Calu3 (cell line): Measurements from ENCODE around the gene ERN1. TPM values are rescaled to one million over a fixed set of nuclear protein-coding genes. Genes with fewer than 3 reads are reported as not detected.
A peak's percentile ranks its signal among the peaks of the same experiment; 100 is the strongest.

Experiments
- BruUV-seq: library from RNA; stranded (reverse); fragments of 400-500 nt; replicated peaks from 2 replicates; lab custom pipeline; 2021; lab: Mats Ljungman, UMichigan
- CTCF ChIA-PET: fragments of 300-600 bp; sonication (Branson Sonifier 250); formaldehyde crosslinking; loops from one replicate; lab custom pipeline; 2022; ENCODE audit warnings: antibody characterized with exemption; lab: Charles Lee
- DNase-seq: peaks from one replicate; pipeline ENCODE4 v3.0.0; 2022
- H3K27ac Mint-ChIP-seq: one replicate; pipeline ENCODE4 v1.8.0; 2022; ENCODE audit warnings: mixed read lengths; ENCODE audit not compliant: unreplicated experiment
- H3K27me3 Mint-ChIP-seq: one replicate; pipeline ENCODE4 v1.8.0; 2022; ENCODE audit warnings: mixed read lengths; ENCODE audit not compliant: unreplicated experiment
- H3K36me3 Mint-ChIP-seq: one replicate; pipeline ENCODE4 v1.8.0; 2022; ENCODE audit warnings: mild to moderate bottlenecking, moderate library complexity, mixed read lengths; ENCODE audit not compliant: insufficient read depth, unreplicated experiment
- H3K4me1 Mint-ChIP-seq: one replicate; pipeline ENCODE4 v1.8.0; 2022; ENCODE audit warnings: mild to moderate bottlenecking, low read depth, mixed read lengths; ENCODE audit not compliant: unreplicated experiment
- H3K4me3 Mint-ChIP-seq: one replicate; pipeline ENCODE4 v1.8.0; 2022; ENCODE audit warnings: mild to moderate bottlenecking, low read depth, moderate library complexity, mixed read lengths; ENCODE audit not compliant: unreplicated experiment
- H3K9me3 Mint-ChIP-seq: one replicate; pipeline ENCODE4 v1.8.0; 2022; ENCODE audit warnings: low read depth, mixed read lengths; ENCODE audit not compliant: unreplicated experiment
- CTCF ChIP-seq: fragments of 200-600 bp; IDR thresholded peaks from one replicate; pipeline ENCODE4 v1.8.0; 2022; ENCODE audit warnings: antibody characterized with exemption; ENCODE audit not compliant: unreplicated experiment
- intact Hi-C: fragments of 100-400 bp; cut with micrococcal nuclease; formaldehyde crosslinking; loops from one replicate; pipeline ENCODE4 v1.10.0; 2022; ENCODE audit not compliant: unreplicated experiment
- total RNA-seq: library from RNA; stranded (reverse); gene quantifications from 2 replicates; pipeline ENCODE4 v1.2.3, GENCODE V29; 2022

The ERN1 gene
- total RNA-seq, 1 experiment from 2014 or later, result 16.5 TPM

DNA sequence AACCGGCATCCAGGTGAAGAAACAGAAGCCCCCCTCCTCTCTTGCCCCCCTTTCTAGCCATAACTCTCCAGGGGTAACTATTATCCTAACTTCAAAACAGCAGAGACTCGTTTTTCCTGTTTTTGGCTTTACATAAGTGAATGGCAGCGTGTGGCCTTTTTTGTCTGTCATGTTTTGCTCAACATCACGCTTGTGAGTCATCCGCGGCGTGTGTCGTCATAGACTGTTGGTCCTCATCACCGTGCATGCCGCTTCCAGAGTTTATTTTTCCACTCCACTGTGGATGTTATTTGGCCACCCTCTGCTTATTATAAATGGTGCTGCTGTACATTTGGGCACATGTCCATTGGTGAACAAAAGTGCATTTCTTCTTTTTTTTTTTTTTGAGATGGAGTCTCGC is 52.6 kb downstream of the ERN1 start:
- Mint-ChIP-seq H3K4me1 (peaks cover 17% of the 10 kb centered on the region), H3K27ac (no peak overlapping the region), H3K36me3 (peaks cover 11% of the 10 kb centered on the region), H3K27me3 (no peaks in the 10 kb centered on the region), H3K4me3 (no peak overlapping the region), H3K9me3 (no peaks in the 10 kb centered on the region)
- CTCF ChIA-PET, result no interaction called here
- intact Hi-C loops, result no loop called here
- no TSS peak for BruUV-seq
- TF ChIP-seq CTCF, result no peak
- no peak for DNase-seq

- intact Hi-C loops, result no loop called here
- Mint-ChIP-seq H3K9me3 (no peaks in the 10 kb centered on the region), H3K27me3 (no peaks in the 10 kb centered on the region), H3K4me3 (no peak overlapping the region), H3K36me3 (peaks cover 9% of the 10 kb centered on the region), H3K27ac (peak overlapping the region; percentile 77), H3K4me1 (peaks cover 17% of the 10 kb centered on the region)
- TF ChIP-seq CTCF, result no peak
- no TSS peak for BruUV-seq
- DNase-seq, result no peak
- CTCF ChIA-PET, result interaction anchor here (0.7 to 2.2 kb wide), 3 partner anchors 8 to 54 kb away, joined by 3 to 14 read pairs (median 6); partner anchors contain the start of gene ERN1
Observed at GRCh38 chr17:64075913-64076312, 54.0 kb downstream of the ERN1 start.

DNA sequence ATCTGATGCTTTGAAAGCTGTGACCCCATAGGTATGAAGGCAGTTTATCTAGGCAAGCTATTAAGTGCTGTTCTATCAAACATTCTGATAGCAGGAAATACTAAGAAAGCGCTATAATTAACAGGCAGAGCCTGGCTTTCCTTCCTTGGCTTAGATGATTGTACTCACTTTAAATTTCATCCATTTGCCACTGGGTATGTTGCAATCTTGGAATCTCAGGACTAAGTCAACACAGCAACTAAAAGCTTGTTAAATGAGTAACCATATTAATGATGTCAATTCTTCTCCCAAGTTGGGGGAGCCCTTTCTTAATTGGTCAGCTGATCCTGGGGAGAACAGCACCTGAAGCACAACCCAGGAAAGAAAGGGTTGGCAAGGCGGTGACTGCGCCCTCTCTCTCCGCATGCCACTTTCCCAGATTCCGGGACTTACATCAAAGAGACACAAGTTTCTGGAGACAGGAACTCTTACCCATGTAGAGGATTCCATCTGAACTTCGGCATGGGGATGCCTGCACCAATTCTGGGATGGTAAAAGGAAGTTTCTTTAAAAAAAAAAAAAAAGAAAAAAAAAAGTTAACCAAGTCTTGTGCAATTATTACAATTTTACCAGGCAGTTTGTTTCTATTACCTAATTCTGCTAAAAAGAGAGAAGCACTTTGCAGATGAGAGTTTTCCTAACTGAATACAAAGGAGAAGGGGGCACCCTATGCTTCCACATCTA is 55.1 kb downstream of the ERN1 start:
- no peak for TF ChIP-seq CTCF
- H3K4me3 Mint-ChIP-seq, result no peak overlapping the region

DNA sequence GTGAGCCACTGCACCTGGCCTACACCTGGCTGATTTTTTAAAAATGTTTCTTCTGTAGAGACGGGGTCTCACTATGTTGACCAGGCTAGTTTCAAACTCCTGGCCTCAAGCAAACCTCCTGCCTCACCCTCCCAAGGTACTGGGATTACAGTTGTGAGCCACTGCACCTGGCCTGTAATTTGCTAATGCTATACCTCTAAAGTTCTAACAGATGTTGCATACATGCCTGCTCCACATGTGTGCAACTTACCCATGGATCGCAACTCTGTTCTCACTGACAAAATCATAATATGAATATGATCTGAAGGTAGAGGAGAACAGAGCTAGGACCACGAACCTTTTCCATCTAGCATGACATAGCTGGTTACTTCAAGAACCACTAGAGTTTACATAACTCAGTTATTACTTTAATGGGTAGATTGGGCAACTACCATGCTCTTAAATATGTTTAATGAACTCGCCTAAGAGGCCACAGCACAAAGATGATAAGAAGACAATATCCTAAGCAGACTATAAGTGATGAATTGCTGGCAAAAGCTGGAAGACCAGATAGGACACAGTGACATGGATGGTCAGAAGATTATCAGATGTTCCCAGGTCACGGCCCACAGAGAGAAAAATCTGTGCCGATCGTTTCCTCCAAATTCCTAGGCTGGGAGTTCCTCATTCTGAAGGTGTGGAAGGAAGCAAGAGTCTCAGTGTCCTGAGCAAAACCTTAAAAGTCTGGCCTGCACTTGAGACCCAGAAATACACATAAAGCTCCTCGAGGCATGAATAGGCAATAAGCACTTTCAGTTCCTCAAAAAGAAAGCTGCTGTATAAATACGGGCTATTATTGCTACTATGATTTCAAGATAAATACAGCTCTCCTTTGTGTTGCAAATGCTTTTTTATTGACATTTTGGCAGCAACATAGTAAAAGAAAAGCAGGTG is 55.9 kb downstream of the ERN1 start:
- CTCF ChIA-PET, result interaction anchor here (0.6 to 2.2 kb wide), 8 partner anchors 10 to 113 kb away, joined by 3 to 14 read pairs (median 5); partner anchors contain the start of gene ERN1
- peaks cover 17% of the 10 kb centered on the region for H3K4me1 Mint-ChIP-seq
- H3K4me3 Mint-ChIP-seq, result peak overlapping the region; percentile 12
- intact Hi-C loops, result loop anchor here (1.0 kb wide), 1 partner anchor 8 kb away; no protein-coding TSS in a partner anchor
- DNase-seq, result no peak
- no TSS peak for BruUV-seq
- peaks cover 23% of the 10 kb centered on the region for H3K36me3 Mint-ChIP-seq
- peak overlapping the region; percentile 25 for H3K27ac Mint-ChIP-seq
- no peaks in the 10 kb centered on the region for H3K27me3 Mint-ChIP-seq
- TF ChIP-seq CTCF, result no peak
- H3K9me3 Mint-ChIP-seq, result no peaks in the 10 kb centered on the region

More for the DNA sequence above, 55.1 kb downstream of the ERN1 start:
- peak; percentile 44 for DNase-seq
- intact Hi-C loops, result loop anchor here (1.0 kb wide), 1 partner anchor 7 kb away; no protein-coding TSS in a partner anchor
- CTCF ChIA-PET, result interaction anchor here (0.6 to 2.2 kb wide), 8 partner anchors 10 to 114 kb away, joined by 3 to 14 read pairs (median 5); partner anchors contain the start of gene ERN1
- BruUV-seq, result no TSS peak
- Mint-ChIP-seq H3K27ac (peak overlapping the region; percentile 77), H3K9me3 (no peaks in the 10 kb centered on the region), H3K27me3 (no peaks in the 10 kb centered on the region), H3K4me1 (peaks cover 17% of the 10 kb centered on the region), H3K36me3 (peaks cover 19% of the 10 kb centered on the region)
